Prostate gland (tissue), 2 donors: Measurements from ENCODE around the gene FOSL2. TPM values are rescaled to one million over a fixed set of nuclear protein-coding genes. Genes with fewer than 3 reads are reported as not detected.

Experiments
- DNase-seq: peaks from one replicate; pipeline ENCODE4 v3.0.0-alpha.2; 2019; ENCODE audit warnings: low spot score
- H3K27ac ChIP-seq, 2 donors: fragments of 200-600 bp; sonication (generic); 2 replicates each; pipeline ENCODE4 v1.5.1; 2017 to 2019
- H3K27me3 ChIP-seq: fragments of 200-600 bp; sonication (generic); replicated peaks from 2 replicates; pipeline ENCODE4 v1.5.1; 2019; ENCODE audit not compliant: insufficient read depth
- H3K36me3 ChIP-seq, 2 donors: fragments of 200-600 bp; sonication (generic); 1 replicate in 1 of 2; 2 replicates in 1 of 2; pipeline versions ENCODE4 v1.5.1 to v1.8.1; 2017 to 2019
- H3K4me1 ChIP-seq: fragments of 200-600 bp; sonication (generic); replicated peaks from 2 replicates; pipeline ENCODE4 v1.5.1; 2019
- H3K4me3 ChIP-seq, 2 donors: fragments of 200-600 bp; sonication (generic); 2 replicates each; pipeline ENCODE4 v1.5.1; 2017 to 2019
- H3K9me3 ChIP-seq: fragments of 200-600 bp; sonication (generic); 2 replicates; pipeline ENCODE4 v1.5.1; 2017
- CTCF ChIP-seq, 4 experiments: fragments of 200-600 bp in 2 of 4; fragments of 450-650 bp in 2 of 4; sonication (generic) in 2 of 4; IDR thresholded peaks; 1 replicate in 3 of 4; 2 replicates in 1 of 4; pipeline ENCODE4 v1.5.1; 2016 to 2019; ENCODE audit warnings: antibody characterized with exemption in 4 of 4, mild to moderate bottlenecking in 2 of 4, moderate library complexity in 2 of 4
- POLR2A ChIP-seq: fragments of 450-650 bp; IDR thresholded peaks from one replicate; pipeline ENCODE4 v1.6.1; 2016; ENCODE audit warnings: antibody characterized with exemption, mild to moderate bottlenecking
- POLR2AphosphoS5 ChIP-seq: sonication (generic); formaldehyde crosslinking; IDR thresholded peaks from one replicate; pipeline ENCODE4 v1.6.1; 2017; ENCODE audit warnings: antibody characterized with exemption
- WGBS: methylation state at CpG from one replicate; pipeline ENCODE4 v1.1.5; 2018; 5-methylcytosine and 5-hydroxymethylcytosine counted together
- intact Hi-C: fragments of 100-400 bp; cut with DNase I; formaldehyde crosslinking; loops from one replicate; pipeline ENCODE4 v1.14.2; 2022
- total RNA-seq, 2 donors: library from RNA; depleted of rRNA; stranded (reverse); fragments of >200 nt; gene quantifications; one replicate each; pipeline ENCODE4 v1.1.0, GENCODE V29; 2016

Gene FOSL2
- total RNA-seq, 2 donors from 2014 or later: 57.4 to 94.2 TPM

GRCh38 chr2:28437918-28438317 lies 45.3 kb downstream of the FOSL2 start:
- TF ChIP-seq POLR2AphosphoS5: no peak
- no peak for TF ChIP-seq CTCF (IDR thresholded peaks at IDR 0.05)
- no peak for TF ChIP-seq POLR2A
- Histone ChIP-seq H3K27ac (no peak overlapping the region), H3K4me3 (no peak overlapping the region), H3K4me1 (no peaks in the 10 kb centered on the region), H3K9me3 (no peaks in the 10 kb centered on the region), H3K36me3 (no peaks in the 10 kb centered on the region), H3K27me3 (no peaks in the 10 kb centered on the region)
- no peak for DNase-seq
- intact Hi-C loops: no loop called here
- 63% methylated on average over 5 of the region's 5 CpGs for WGBS

- DNase-seq: no peak
- Histone ChIP-seq H3K27ac (no peak overlapping the region), H3K9me3 (no peaks in the 10 kb centered on the region), H3K4me1 (no peaks in the 10 kb centered on the region), H3K27me3 (no peaks in the 10 kb centered on the region), H3K4me3 (no peak overlapping the region), H3K36me3 (no peaks in the 10 kb centered on the region)
- TF ChIP-seq POLR2AphosphoS5: no peak
- no peak for TF ChIP-seq POLR2A
- no peak for TF ChIP-seq CTCF (IDR thresholded peaks at IDR 0.05)
- intact Hi-C loops: no loop called here
- WGBS: 87% methylated on average over 13 of the region's 13 CpGs
Measured at GRCh38 chr2:28438532-28439063, 45.9 kb downstream of the FOSL2 start.

- 76% methylated on average over 5 of the region's 5 CpGs for WGBS
- no peaks in the 10 kb centered on the region for H3K9me3 ChIP-seq
- DNase-seq: no peak
- no peaks in the 10 kb centered on the region for H3K36me3 ChIP-seq
- no peaks in the 10 kb centered on the region for H3K27me3 ChIP-seq
- no peak overlapping the region for H3K27ac ChIP-seq
- TF ChIP-seq POLR2AphosphoS5 (no peak), CTCF (IDR thresholded peaks at IDR 0.05) (no peak), POLR2A (no peak)
- H3K4me1 ChIP-seq: no peaks in the 10 kb centered on the region
- intact Hi-C loops: no loop called here
- H3K4me3 ChIP-seq: no peak overlapping the region
Measured at GRCh38 chr2:28439127-28439526, 46.5 kb downstream of the FOSL2 start.

GRCh38 chr2:28439763-28440162 lies 47.1 kb downstream of the FOSL2 start:
- 91% methylated on average over 14 of the region's 14 CpGs for WGBS
- Histone ChIP-seq H3K27ac (no peak overlapping the region), H3K27me3 (no peaks in the 10 kb centered on the region), H3K4me3 (no peak overlapping the region), H3K36me3 (no peaks in the 10 kb centered on the region), H3K4me1 (no peaks in the 10 kb centered on the region), H3K9me3 (no peaks in the 10 kb centered on the region)
- DNase-seq: no peak
- intact Hi-C loops: no loop called here
- TF ChIP-seq POLR2A: no peak
- no peak for TF ChIP-seq POLR2AphosphoS5
- TF ChIP-seq CTCF (IDR thresholded peaks at IDR 0.05): no peak

- Histone ChIP-seq H3K27me3 (no peaks in the 10 kb centered on the region), H3K36me3 (no peaks in the 10 kb centered on the region), H3K9me3 (no peaks in the 10 kb centered on the region), H3K4me3 (no peak overlapping the region), H3K27ac (no peak overlapping the region), H3K4me1 (no peaks in the 10 kb centered on the region)
- DNase-seq: no peak
- intact Hi-C loops: no loop called here
- no peak for TF ChIP-seq POLR2AphosphoS5
- TF ChIP-seq CTCF (IDR thresholded peaks at IDR 0.05): no peak
- no peak for TF ChIP-seq POLR2A
- WGBS: 63% methylated on average over 3 of the region's 3 CpGs
Measured at GRCh38 chr2:28442328-28442727, 49.7 kb downstream of the FOSL2 start.
